Omental fat pad (tissue), 4 donors: ENCODE results near the gene ALG1. TPM values are rescaled to one million over a fixed set of nuclear protein-coding genes. Genes with fewer than 3 reads are reported as not detected.
"Not testable (repeated sequence)": the region's sequence is repeated elsewhere in the genome, so short reads cannot be mapped to it uniquely, and the experiment has no call there.

Experiments used
- ATAC-seq: fragments of 150-250 bp; one replicate; pipeline ENCODE4 v1.9.1; 2016; ENCODE audit warnings: mild to moderate bottlenecking, moderate library complexity; ENCODE audit not compliant: low FRiP score
- DNase-seq: peaks from one replicate; pipeline ENCODE4 v3.0.0-alpha.2; 2019; ENCODE audit warnings: low spot score
- CTCF ChIP-seq, 3 donors: fragments of 450-650 bp; IDR thresholded peaks; one replicate each; pipeline ENCODE4 v1.5.1; 2016 to 2017; ENCODE audit warnings: antibody characterized with exemption in 3 of 3, mild to moderate bottlenecking in 3 of 3, moderate library complexity in 2 of 3
- total RNA-seq, 4 donors: library from RNA; depleted of rRNA; stranded (reverse); fragments of >200 nt; gene quantifications; one replicate each; pipeline ENCODE4 v1.1.0, GENCODE V29; 2016

ALG1 gene
- total RNA-seq, 4 donors from 2014 or later: 16.9 to 19.5 (median 18.0) TPM

GRCh38 chr16:5073279-5073629 lies 1.6 kb downstream of the ALG1 start:
- DNase-seq: no peak
- no peak for TF ChIP-seq CTCF (IDR thresholded peaks at IDR 0.05)
- ATAC-seq: no peak

GRCh38 chr16:5073771-5074170 lies 2.1 kb downstream of the ALG1 start:
- not testable (repeated sequence) for ATAC-seq, DNase-seq

GRCh38 chr16:5075637-5076036 lies 4.0 kb downstream of the ALG1 start:
- no peak for ATAC-seq
- TF ChIP-seq CTCF (IDR thresholded peaks at IDR 0.05): no peak
- DNase-seq: no peak

- no peak for ATAC-seq
- TF ChIP-seq CTCF (IDR thresholded peaks at IDR 0.05): no peak
- DNase-seq: no peak
Observed at GRCh38 chr16:5077304-5077703, 5.7 kb downstream of the ALG1 start.

GRCh38 chr16:5078626-5079025 lies 7.0 kb downstream of the ALG1 start:
- ATAC-seq: no peak
- no peak for TF ChIP-seq CTCF (IDR thresholded peaks at IDR 0.05)
- DNase-seq: no peak

GRCh38 chr16:5080461-5080860 lies 8.8 kb downstream of the ALG1 start:
- not testable (repeated sequence) for DNase-seq

GRCh38 chr16:5080996-5081395 lies 9.4 kb downstream of the ALG1 start:
- not testable (repeated sequence) for ATAC-seq, DNase-seq

More at GRCh38 chr16:5080461-5080860, 8.8 kb downstream of the ALG1 start:
- ATAC-seq: not testable (repeated sequence)

GRCh38 chr16:5083646-5084045 lies 12.0 kb downstream of the ALG1 start:
- ATAC-seq, DNase-seq: not testable (repeated sequence)

- not testable (repeated sequence) for ATAC-seq, DNase-seq
Observed at GRCh38 chr16:5084099-5084731, 12.6 kb downstream of the ALG1 start.

GRCh38 chr16:5084802-5085201 lies 13.2 kb downstream of the ALG1 start:
- ATAC-seq, DNase-seq: not testable (repeated sequence)

GRCh38 chr16:5085716-5086115 lies 14.1 kb downstream of the ALG1 start:
- DNase-seq, ATAC-seq: not testable (repeated sequence)

GRCh38 chr16:5088086-5088790 lies 16.6 kb downstream of the ALG1 start:
- DNase-seq, ATAC-seq: not testable (repeated sequence)

GRCh38 chr16:5088936-5089335 lies 17.3 kb downstream of the ALG1 start:
- not testable (repeated sequence) for DNase-seq, ATAC-seq

GRCh38 chr16:5089911-5090555 lies 18.4 kb downstream of the ALG1 start:
- DNase-seq, ATAC-seq: not testable (repeated sequence)
